Astrocyte (in vitro differentiated cells and primary cell): Measurements from ENCODE around the gene ANGPTL5. TPM values are rescaled to one million over a fixed set of nuclear protein-coding genes. Genes with fewer than 3 reads are reported as not detected.

Experiments
- DNase-seq: peaks from one replicate; pipeline ENCODE4 v3.0.0-alpha.2; 2010; ENCODE audit warnings: low read depth
- FAIRE-seq: peaks from 2 replicates; lab custom pipeline; 2011; peaks lifted over from hg19 to GRCh38; lab: Jason Lieb, UNC
- H2AFZ ChIP-seq: 2 replicates; pipeline ENCODE4 v1.6.0; 2012; ENCODE audit warnings: low read depth, low read length, inconsistent platforms
- H3K27ac ChIP-seq: 2 replicates; pipeline ENCODE4 v1.5.1; 2011; ENCODE audit warnings: low read depth, low read length, inconsistent platforms
- H3K27me3 ChIP-seq: 2 replicates; pipeline ENCODE4 v1.6.0; 2011; ENCODE audit warnings: low read length, inconsistent platforms; ENCODE audit not compliant: insufficient read depth
- H3K36me3 ChIP-seq: 2 replicates; pipeline ENCODE4 v1.5.1; 2011; ENCODE audit warnings: low read length, inconsistent platforms; ENCODE audit not compliant: insufficient read depth
- H3K4me1 ChIP-seq: 2 replicates; pipeline ENCODE4 v1.5.1; 2011; ENCODE audit warnings: low read length, inconsistent platforms; ENCODE audit not compliant: insufficient read depth
- H3K4me2 ChIP-seq: 2 replicates; pipeline ENCODE4 v1.6.0; 2012; ENCODE audit warnings: low read length, inconsistent platforms
- H3K4me3 ChIP-seq: 2 replicates; pipeline ENCODE4 v1.5.1; 2011; ENCODE audit warnings: low read depth, mild to moderate bottlenecking, low read length, inconsistent platforms; ENCODE audit not compliant: insufficient read depth
- H3K79me2 ChIP-seq: 2 replicates; pipeline ENCODE4 v1.6.0; 2012; ENCODE audit warnings: mild to moderate bottlenecking, low read length, inconsistent platforms; ENCODE audit not compliant: insufficient read depth
- H3K9ac ChIP-seq: 2 replicates; pipeline ENCODE4 v1.6.0; 2012; ENCODE audit warnings: mild to moderate bottlenecking, low read length, inconsistent platforms
- H3K9me3 ChIP-seq: 2 replicates; pipeline ENCODE4 v1.5.1; 2012; ENCODE audit warnings: low read depth, mild to moderate bottlenecking, low read length, inconsistent platforms; ENCODE audit not compliant: insufficient read depth
- H4K20me1 ChIP-seq: 2 replicates; pipeline ENCODE4 v1.6.0; 2012; ENCODE audit warnings: low read length, inconsistent platforms; ENCODE audit not compliant: insufficient read depth
- H3K27ac Mint-ChIP-seq: one replicate; pipeline ENCODE4 v1.8.0; 2021; ENCODE audit warnings: mild to moderate bottlenecking, mixed read lengths; ENCODE audit not compliant: unreplicated experiment
- H3K27me3 Mint-ChIP-seq: one replicate; pipeline ENCODE4 v1.8.0; 2021; ENCODE audit warnings: low read depth, mixed read lengths; ENCODE audit not compliant: unreplicated experiment
- H3K36me3 Mint-ChIP-seq: one replicate; pipeline ENCODE4 v1.8.0; 2021; ENCODE audit warnings: low read depth, mixed read lengths; ENCODE audit not compliant: unreplicated experiment
- H3K4me1 Mint-ChIP-seq: one replicate; pipeline ENCODE4 v1.8.0; 2021; ENCODE audit warnings: low read depth, mixed read lengths; ENCODE audit not compliant: unreplicated experiment
- H3K4me3 Mint-ChIP-seq: one replicate; pipeline ENCODE4 v1.8.0; 2021; ENCODE audit warnings: mild to moderate bottlenecking, moderate library complexity, mixed read lengths; ENCODE audit not compliant: unreplicated experiment
- H3K9me3 Mint-ChIP-seq: one replicate; pipeline ENCODE4 v1.8.0; 2021; ENCODE audit warnings: mild to moderate bottlenecking, mixed read lengths; ENCODE audit not compliant: unreplicated experiment
- CTCF ChIP-seq: IDR thresholded peaks from 2 replicates; pipeline ENCODE4 v1.5.1; 2011; ENCODE audit warnings: low read depth, mild to moderate bottlenecking, inconsistent platforms, low read length, moderate library complexity; ENCODE audit not compliant: insufficient read depth
- EZH2 ChIP-seq: IDR thresholded peaks from 2 replicates; pipeline ENCODE4 v1.6.1; 2012; ENCODE audit warnings: mild to moderate bottlenecking, low read length, inconsistent platforms; ENCODE audit not compliant: insufficient read depth
- total RNA-seq: library from RNA; stranded (reverse); gene quantifications from 2 replicates; pipeline ENCODE4 v1.2.1, GENCODE V29; 2021

Gene ANGPTL5
- total RNA-seq, 1 donor from 2014 or later = not detected

- TF ChIP-seq CTCF = no peak
- TF ChIP-seq EZH2 = no peak
- H3K4me3 ChIP-seq = no peak overlapping the region
- no peaks in the 10 kb centered on the region for H3K4me1 Mint-ChIP-seq
- no peaks in the 10 kb centered on the region for H3K79me2 ChIP-seq
- H3K27me3 Mint-ChIP-seq = no peaks in the 10 kb centered on the region
- no peaks in the 10 kb centered on the region for H3K4me1 ChIP-seq
- H3K27ac Mint-ChIP-seq = no peak overlapping the region
- H3K4me3 Mint-ChIP-seq = no peak overlapping the region
- DNase-seq = no peak
- no peaks in the 10 kb centered on the region for H3K9me3 Mint-ChIP-seq
- H3K9ac ChIP-seq = no peak overlapping the region
- H3K4me2 ChIP-seq = no peak overlapping the region
- H3K27me3 ChIP-seq = no peaks in the 10 kb centered on the region
- no peaks in the 10 kb centered on the region for H4K20me1 ChIP-seq
- no peak overlapping the region for H3K27ac ChIP-seq
- no peak for FAIRE-seq
- H3K9me3 ChIP-seq = peaks cover 4% of the 10 kb centered on the region
- H3K36me3 Mint-ChIP-seq = no peaks in the 10 kb centered on the region
- no peaks in the 10 kb centered on the region for H3K36me3 ChIP-seq
- H2AFZ ChIP-seq = no peak overlapping the region
Observed at GRCh38 chr11:101844608-101845007, 71.7 kb downstream of the ANGPTL5 start.

GRCh38 chr11:101840704-101841103 lies 75.6 kb downstream of the ANGPTL5 start:
- Histone ChIP-seq H3K9ac (no peak overlapping the region), H3K27ac (no peak overlapping the region), H3K4me2 (no peak overlapping the region), H3K27me3 (no peaks in the 10 kb centered on the region), H3K79me2 (no peaks in the 10 kb centered on the region), H3K36me3 (no peaks in the 10 kb centered on the region), H3K4me3 (no peak overlapping the region), H2AFZ (no peak overlapping the region), H4K20me1 (no peaks in the 10 kb centered on the region), H3K4me1 (no peaks in the 10 kb centered on the region), H3K9me3 (peaks cover 4% of the 10 kb centered on the region)
- TF ChIP-seq CTCF = no peak
- TF ChIP-seq EZH2 = no peak
- Mint-ChIP-seq H3K36me3 (no peaks in the 10 kb centered on the region), H3K9me3 (peaks cover 2% of the 10 kb centered on the region), H3K4me3 (no peak overlapping the region), H3K27ac (no peak overlapping the region), H3K4me1 (no peaks in the 10 kb centered on the region), H3K27me3 (no peaks in the 10 kb centered on the region)
- no peak for DNase-seq
- FAIRE-seq = no peak

Other genes starting within 250 kb of the ANGPTL5 start
- gene CEP126, start 1.5 kb downstream of the ANGPTL5 start, total RNA-seq = 2.1 TPM in 2 replicates
- 0.64 and 0.65 TPM in 2 replicates for gene CFAP300, start 130.9 kb upstream of the ANGPTL5 start, total RNA-seq
- 122 and 129 TPM in 2 replicates for gene YAP1, start 193.9 kb upstream of the ANGPTL5 start, total RNA-seq